Astrocyte of the hippocampus (primary cell): ENCODE measurements around the gene PIGBOS1.
"Not testable (repeated sequence)": the region's sequence is repeated elsewhere in the genome, so short reads cannot be mapped to it uniquely, and the experiment has no call there.

ENCODE experiments used
- DNase-seq: peaks from one replicate; pipeline ENCODE4 v3.0.0; 2011; ENCODE audit warnings: low read depth, low spot score

Gene PIGBOS1

GRCh38 chr15:55318588-55319494 is at the start of gene PIGBOS1, which contains the start of gene PIGB:
TSS of gene PIGBOS1 (minus strand) at chr15:55319123. CDS start at chr15:55317792, 1,331 bp downstream.
TSS of gene PIGB (plus strand) at chr15:55319222. CDS start at chr15:55319251, 29 bp downstream.
- DNase-seq, result peak; percentile 93

GRCh38 chr15:55366981-55367380 is 48.1 kb upstream of the PIGBOS1 start:
- DNase-seq, result no peak

GRCh38 chr15:55362641-55363040 is 43.7 kb upstream of the PIGBOS1 start:
- no peak for DNase-seq

GRCh38 chr15:55361048-55361447 is 42.1 kb upstream of the PIGBOS1 start:
- no peak for DNase-seq

- DNase-seq, result no peak
Observed at GRCh38 chr15:55360256-55360655, 41.3 kb upstream of the PIGBOS1 start.

GRCh38 chr15:55358471-55358870 is 39.5 kb upstream of the PIGBOS1 start:
- no peak for DNase-seq

- peak; percentile 9 for DNase-seq
Observed at GRCh38 chr15:55357774-55358173, 38.9 kb upstream of the PIGBOS1 start.

GRCh38 chr15:55356985-55357585 is 38.2 kb upstream of the PIGBOS1 start:
- DNase-seq, result no peak

GRCh38 chr15:55353025-55353424 is 34.1 kb upstream of the PIGBOS1 start:
- no peak for DNase-seq

GRCh38 chr15:55349282-55349681 is 30.4 kb upstream of the PIGBOS1 start:
- no peak for DNase-seq

GRCh38 chr15:55348281-55348778 is 29.4 kb upstream of the PIGBOS1 start:
- no peak for DNase-seq

- peak; percentile 81 for DNase-seq
Observed at GRCh38 chr15:55344206-55344605, 25.3 kb upstream of the PIGBOS1 start.

- DNase-seq, result peak; percentile 70
Observed at GRCh38 chr15:55343168-55343567, 24.2 kb upstream of the PIGBOS1 start.

- no peak for DNase-seq
Observed at GRCh38 chr15:55337160-55337559, 18.2 kb upstream of the PIGBOS1 start.

- DNase-seq, result no peak
Observed at GRCh38 chr15:55334997-55335396, 16.1 kb upstream of the PIGBOS1 start.

GRCh38 chr15:55334371-55334770 is 15.4 kb upstream of the PIGBOS1 start:
- no peak for DNase-seq

GRCh38 chr15:55327387-55327786 is 8.5 kb upstream of the PIGBOS1 start:
- no peak for DNase-seq

- no peak for DNase-seq
Observed at GRCh38 chr15:55322467-55322866, 3.5 kb upstream of the PIGBOS1 start.

GRCh38 chr15:55320963-55321362 is 2.0 kb upstream of the PIGBOS1 start:
- DNase-seq, result no peak

- peak; percentile 32 for DNase-seq
Observed at GRCh38 chr15:55320238-55320550, 1.3 kb upstream of the PIGBOS1 start.

- DNase-seq, result peak; percentile 27
Observed at GRCh38 chr15:55319537-55320237, 764 bp upstream of the PIGBOS1 start.

GRCh38 chr15:55302801-55303200 is 16.1 kb downstream of the PIGBOS1 start:
- not testable (repeated sequence) for DNase-seq
